RWPE2 (cell line): ENCODE data around the gene RTP2.

Experiments used
- ATAC-seq: fragments of 200-7000 bp; cut with Tn5 transposase; 3 replicates; pipeline ENCODE4 v1.9.1; 2021; ENCODE audit warnings: low read depth
- DNase-seq: peaks from one replicate; pipeline ENCODE4 v3.0.0-alpha.2; 2020; ENCODE audit warnings: low spot score
- H3K27ac ChIP-seq: fragments of 450-650 bp; 2 replicates; pipeline ENCODE4 v1.5.1; 2017; ENCODE audit warnings: mild to moderate bottlenecking; ENCODE audit not compliant: poor library complexity, severe bottlenecking
- H3K27me3 ChIP-seq: fragments of 250-450 bp; sonication (Bioruptor Pico); 2 replicates; pipeline ENCODE4 v1.5.1; 2021; ENCODE audit warnings: mild to moderate bottlenecking, moderate library complexity; ENCODE audit not compliant: insufficient read depth, poor library complexity, severe bottlenecking
- H3K36me3 ChIP-seq: fragments of 250-450 bp; sonication (Bioruptor Pico); 2 replicates; pipeline ENCODE4 v1.5.1; 2020; ENCODE audit warnings: low read depth, mild to moderate bottlenecking, moderate library complexity
- H3K4me1 ChIP-seq: fragments of 250-450 bp; sonication (Bioruptor Pico); 2 replicates; pipeline ENCODE4 v1.5.1; 2021; ENCODE audit warnings: mild to moderate bottlenecking, moderate library complexity; ENCODE audit not compliant: insufficient read depth, poor library complexity, severe bottlenecking
- H3K4me3 ChIP-seq: fragments of 250-450 bp; sonication (Bioruptor Pico); 2 replicates; pipeline ENCODE4 v1.5.1; 2021; ENCODE audit warnings: mild to moderate bottlenecking, moderate library complexity; ENCODE audit not compliant: severe bottlenecking
- H3K9me3 ChIP-seq: fragments of 250-450 bp; sonication (Bioruptor Pico); 2 replicates; pipeline ENCODE4 v1.5.1; 2021; ENCODE audit warnings: mild to moderate bottlenecking, moderate library complexity; ENCODE audit not compliant: severe bottlenecking
- CTCF ChIP-seq: fragments of 450-650 bp; IDR thresholded peaks from one replicate; pipeline ENCODE4 v1.5.1; 2017; ENCODE audit warnings: mild to moderate bottlenecking, moderate library complexity; ENCODE audit not compliant: poor library complexity, severe bottlenecking

Gene RTP2

GRCh38 chr3:187728248-187728647 is 25.9 kb upstream of the RTP2 start:
- no peak overlapping the region for H3K27ac ChIP-seq

GRCh38 chr3:187726564-187726963 is 24.2 kb upstream of the RTP2 start:
- Histone ChIP-seq H3K4me1 (no peaks in the 10 kb centered on the region), H3K36me3 (peaks cover 94% of the 10 kb centered on the region), H3K9me3 (no peaks in the 10 kb centered on the region), H3K27me3 (no peaks in the 10 kb centered on the region), H3K4me3 (no peak overlapping the region), H3K27ac (no peak overlapping the region)
- ATAC-seq (no peak), DNase-seq (no peak)
- no peak for TF ChIP-seq CTCF

More at GRCh38 chr3:187728248-187728647, 25.9 kb upstream of the RTP2 start:
- H3K9me3 ChIP-seq, result no peaks in the 10 kb centered on the region
- H3K36me3 ChIP-seq, result peaks cover 100% of the 10 kb centered on the region
- no peak overlapping the region for H3K4me3 ChIP-seq
- TF ChIP-seq CTCF, result no peak
- no peak for ATAC-seq
- no peak for DNase-seq
- H3K27me3 ChIP-seq, result no peaks in the 10 kb centered on the region
- H3K4me1 ChIP-seq, result no peaks in the 10 kb centered on the region

DNA sequence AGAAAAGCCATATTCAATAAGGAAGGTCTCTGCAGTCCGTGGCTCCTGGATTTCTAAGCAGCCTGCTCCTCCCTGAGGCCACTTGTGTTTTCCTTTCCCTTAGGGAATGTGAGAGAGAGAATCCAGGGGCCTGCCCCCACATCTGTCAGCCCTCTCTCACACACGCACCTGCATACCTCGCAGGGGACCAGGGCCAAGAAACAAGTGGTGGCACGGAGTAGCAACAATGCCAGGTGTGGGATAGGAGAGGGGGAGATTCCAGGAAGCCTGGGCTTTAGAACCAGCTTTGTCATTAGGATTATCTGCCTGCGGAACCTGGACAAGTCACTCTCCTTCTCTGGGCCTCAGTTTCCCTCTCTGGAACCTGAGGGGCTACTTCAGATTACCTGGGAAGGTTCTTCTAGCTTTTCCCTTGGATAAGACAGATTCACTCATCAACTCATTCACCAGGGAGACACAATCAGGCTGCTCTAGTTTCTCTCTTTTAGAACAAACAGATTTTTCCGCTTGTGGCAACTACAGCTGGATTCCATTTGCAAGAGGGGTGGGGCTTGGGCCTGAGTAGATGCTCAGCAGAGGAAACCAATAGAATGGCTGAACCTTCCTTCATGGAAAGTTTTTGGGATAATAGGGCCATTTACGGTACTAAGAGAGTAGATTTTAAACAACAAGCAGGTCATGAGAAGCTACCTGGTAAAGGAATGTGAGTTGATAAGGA is 23.5 kb upstream of the RTP2 start:
- Histone ChIP-seq H3K36me3 (peaks cover 94% of the 10 kb centered on the region), H3K27me3 (no peaks in the 10 kb centered on the region), H3K4me3 (no peak overlapping the region), H3K9me3 (no peaks in the 10 kb centered on the region), H3K27ac (no peak overlapping the region), H3K4me1 (no peaks in the 10 kb centered on the region)
- DNase-seq, result no peak
- no peak for TF ChIP-seq CTCF
- no peak for ATAC-seq

DNA sequence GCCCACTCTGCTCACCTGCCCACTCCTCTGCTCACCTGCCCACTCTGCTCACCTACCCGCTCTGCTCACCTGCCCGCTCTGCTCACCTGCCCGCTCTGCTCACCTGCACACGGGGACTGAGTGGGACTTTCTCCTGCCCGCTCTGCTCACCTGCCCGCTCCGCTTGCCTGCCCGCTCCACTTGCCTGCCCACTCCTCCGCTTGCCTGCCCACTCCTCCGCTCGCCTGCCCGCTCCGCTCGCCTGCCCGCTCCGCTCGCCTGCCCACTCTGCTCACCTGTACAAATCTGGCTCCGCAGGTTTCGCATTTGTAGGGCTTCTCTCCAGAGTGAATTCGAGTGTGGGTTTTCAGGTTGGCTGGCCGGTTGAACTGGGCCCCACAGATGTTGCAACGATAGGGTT is 22.9 kb upstream of the RTP2 start:
- no peak overlapping the region for H3K4me3 ChIP-seq
- DNase-seq, result no peak
- no peaks in the 10 kb centered on the region for H3K27me3 ChIP-seq
- no peak for TF ChIP-seq CTCF
- no peak overlapping the region for H3K27ac ChIP-seq
- no peaks in the 10 kb centered on the region for H3K4me1 ChIP-seq
- H3K9me3 ChIP-seq, result no peaks in the 10 kb centered on the region
- peaks cover 90% of the 10 kb centered on the region for H3K36me3 ChIP-seq
- no peak for ATAC-seq

GRCh38 chr3:187722206-187722612 is 19.9 kb upstream of the RTP2 start:
- no peaks in the 10 kb centered on the region for H3K27me3 ChIP-seq
- no peaks in the 10 kb centered on the region for H3K4me1 ChIP-seq
- no peaks in the 10 kb centered on the region for H3K9me3 ChIP-seq
- no peak for ATAC-seq
- no peak for TF ChIP-seq CTCF
- no peak overlapping the region for H3K4me3 ChIP-seq
- DNase-seq, result no peak
- H3K36me3 ChIP-seq, result peaks cover 60% of the 10 kb centered on the region
- H3K27ac ChIP-seq, result no peak overlapping the region
